SK-N-SH (cell line): ENCODE measurements around the gene ELP4. TPM values are rescaled to one million over a fixed set of nuclear protein-coding genes. Genes with fewer than 3 reads are reported as not detected.

Experiments
- CTCF ChIA-PET: fragments of 300-600, 350-600 bp; formaldehyde crosslinking; extraction: SDS; loops from one replicate; lab custom pipeline; 2021; lab: Yijun Ruan, JAX
- POLR2A ChIA-PET: fragments of 350-600 bp; sonication (Branson Sonifier 250); formaldehyde crosslinking; extraction: SDS; loops from one replicate; lab custom pipeline; 2020; ENCODE audit warnings: antibody characterized with exemption, inconsistent platforms; lab: Yijun Ruan, JAX
- DNase-seq: peaks from one replicate; pipeline ENCODE4 v3.0.0; 2012
- H2AFZ ChIP-seq: fragments of 200-600 bp; sonication (generic); 2 replicates; pipeline ENCODE4 v1.8.1; 2016; ENCODE audit warnings: antibody characterized with exemption, mild to moderate bottlenecking, low read depth
- H3F3A ChIP-seq: fragments of 200-600 bp; sonication (generic); replicated peaks from 2 replicates; pipeline ENCODE3; 2016; ENCODE audit warnings: antibody characterized with exemption, mild to moderate bottlenecking; ENCODE audit not compliant: insufficient read depth
- H3K27ac ChIP-seq, 2 experiments: fragments of 200-500 bp in 1 of 2; fragments of 200-600 bp in 1 of 2; sonication (Bioruptor generic) in 1 of 2; sonication (generic), shearing (Covaris generic) in 1 of 2; 2 replicates each; pipeline versions ENCODE4 v1.5.1 to v1.6.1; 2014 to 2016; ENCODE audit warnings: low read depth in 2 of 2, inconsistent platforms in 1 of 2, low read length in 1 of 2, mild to moderate bottlenecking in 1 of 2, mixed read lengths in 1 of 2
- H3K27me3 ChIP-seq: fragments of 200-600 bp; sonication (generic), shearing (Covaris generic); 2 replicates; pipeline ENCODE4 v1.6.1; 2016; ENCODE audit warnings: mixed run types; ENCODE audit not compliant: insufficient read depth
- H3K36me3 ChIP-seq, 2 experiments: fragments of 200-500 bp in 1 of 2; fragments of 200-600 bp in 1 of 2; sonication (Bioruptor generic) in 1 of 2; sonication (generic) in 1 of 2; replicated peaks in 1 of 2; 2 replicates each; pipeline versions ENCODE3 to v1.5.1; 2014 to 2016; ENCODE audit warnings: low read length in 1 of 2, mild to moderate bottlenecking in 1 of 2; ENCODE audit not compliant: insufficient read depth in 2 of 2, control insufficient read depth in 1 of 2
- H3K4me1 ChIP-seq, 2 experiments: fragments of 200-500 bp in 1 of 2; fragments of 200-600 bp in 1 of 2; sonication (Bioruptor generic) in 1 of 2; sonication (generic), shearing (Covaris generic) in 1 of 2; 2 replicates each; pipeline versions ENCODE4 v1.5.1 to v1.6.1; 2014 to 2016; ENCODE audit warnings: low read depth in 1 of 2, low read length in 1 of 2, mixed run types in 1 of 2; ENCODE audit not compliant: insufficient read depth in 2 of 2, control insufficient read depth in 1 of 2
- H3K4me2 ChIP-seq: fragments of 200-600 bp; sonication (generic), shearing (Covaris generic); 2 replicates; pipeline ENCODE4 v1.6.1; 2017; ENCODE audit warnings: mixed run types
- H3K4me3 ChIP-seq, 2 experiments: fragments of 200-500 bp in 1 of 2; fragments of 200-600 bp in 1 of 2; sonication (Bioruptor generic) in 1 of 2; sonication (generic), shearing (Covaris generic) in 1 of 2; 2 replicates each; pipeline versions ENCODE4 v1.5.1 to v1.8.1; 2014 to 2016; ENCODE audit warnings: low read depth in 2 of 2, inconsistent platforms in 1 of 2, low read length in 1 of 2, mild to moderate bottlenecking in 1 of 2, mixed read lengths in 1 of 2, moderate library complexity in 1 of 2
- H3K79me2 ChIP-seq: fragments of 200-600 bp; sonication (generic); 2 replicates; pipeline ENCODE4 v1.8.1; 2017; ENCODE audit warnings: mild to moderate bottlenecking; ENCODE audit not compliant: insufficient read depth
- H3K9ac ChIP-seq: fragments of 200-600 bp; sonication (generic); 2 replicates; pipeline ENCODE4 v1.6.1; 2017; ENCODE audit warnings: mixed run types
- H3K9me2 ChIP-seq: fragments of 200-600 bp; sonication (generic); 2 replicates; pipeline ENCODE4 v1.6.1; 2017; ENCODE audit warnings: mixed run types
- H3K9me3 ChIP-seq: fragments of 200-600 bp; sonication (generic); 2 replicates; pipeline ENCODE4 v1.6.1; 2017; ENCODE audit warnings: mixed run types, mild to moderate bottlenecking, moderate library complexity
- H4K20me1 ChIP-seq: fragments of 200-600 bp; sonication (generic); 2 replicates; pipeline ENCODE4 v1.6.1; 2017; ENCODE audit warnings: mild to moderate bottlenecking, mixed run types; ENCODE audit not compliant: insufficient read depth
- CTCF ChIP-seq: fragments of 200-600 bp; sonication (generic); IDR thresholded peaks from 2 replicates; pipeline ENCODE4 v1.6.1; 2017; ENCODE audit warnings: antibody characterized with exemption, mild to moderate bottlenecking, moderate library complexity
- EZH2phosphoT487 ChIP-seq: fragments of 200-600 bp; sonication (generic); IDR thresholded peaks from 2 replicates; pipeline ENCODE4 v1.6.1; 2017; ENCODE audit warnings: low read depth, mixed run types, mild to moderate bottlenecking, antibody characterized with exemption, moderate library complexity, borderline replicate concordance
- FOXJ3 ChIP-seq: sonication (generic); formaldehyde crosslinking; IDR thresholded peaks from 2 replicates; pipeline ENCODE4 v1.5.1; 2020; ENCODE audit warnings: mild to moderate bottlenecking, missing genetic modification reagents
- MEF2A ChIP-seq: IDR thresholded peaks from 2 replicates; pipeline ENCODE4 v1.4.0; 2012; ENCODE audit warnings: low read depth, borderline replicate concordance
- NFIC ChIP-seq: IDR thresholded peaks from 2 replicates; pipeline ENCODE4 v1.4.0; 2012; ENCODE audit warnings: borderline replicate concordance
- POLR2AphosphoS5 ChIP-seq: IDR thresholded peaks from 2 replicates; pipeline ENCODE4 v1.6.1; 2012; ENCODE audit warnings: low read depth, low read length
- RCOR1 ChIP-seq: fragments of 150-350 bp; IDR thresholded peaks from 2 replicates; pipeline ENCODE4 v1.6.1; 2017; ENCODE audit warnings: antibody characterized with exemption, low read length
- REST ChIP-seq: IDR thresholded peaks from 2 replicates; pipeline ENCODE4 v1.6.1; 2012; ENCODE audit warnings: mild to moderate bottlenecking, low read depth, low read length, moderate library complexity
- SIN3A ChIP-seq: IDR thresholded peaks from 2 replicates; pipeline ENCODE4 v1.6.1; 2012; ENCODE audit warnings: low read depth, mild to moderate bottlenecking, low read length, moderate library complexity, borderline replicate concordance
- TCF12 ChIP-seq: IDR thresholded peaks from 2 replicates; pipeline ENCODE4 v1.4.0; 2012
- ZBTB33 ChIP-seq: IDR thresholded peaks from 2 replicates; pipeline ENCODE4 v1.4.0; 2012; ENCODE audit warnings: low read depth, borderline replicate concordance
- WGBS: methylation state at CpG from one replicate; pipeline ENCODE4 v1.1.6; 2017; ENCODE audit warnings: low lambda C conversion rate; 5-methylcytosine and 5-hydroxymethylcytosine counted together
- polyA plus RNA-seq, 3 experiments: library from polyadenylated mRNA; depleted of rRNA; stranded (reverse); fragments of >200 nt; gene quantifications; 2 replicates each; pipeline ENCODE4 v1.2.3, GENCODE V29; 2012
- TF ChIP-seq, protein P1 (sequence below): fragments of 150-350 bp; IDR thresholded peaks from 2 replicates; pipeline ENCODE4 v1.6.1; 2016; ENCODE audit warnings: mild to moderate bottlenecking, low read depth, low read length
- TF ChIP-seq, protein P2 (sequence below): IDR thresholded peaks from 2 replicates; pipeline ENCODE4; 2012

The ELP4 gene
- polyA plus RNA-seq, 1 of the 3 experiments (the other 2 are of a cell fraction) = 7.0 TPM

DNA sequence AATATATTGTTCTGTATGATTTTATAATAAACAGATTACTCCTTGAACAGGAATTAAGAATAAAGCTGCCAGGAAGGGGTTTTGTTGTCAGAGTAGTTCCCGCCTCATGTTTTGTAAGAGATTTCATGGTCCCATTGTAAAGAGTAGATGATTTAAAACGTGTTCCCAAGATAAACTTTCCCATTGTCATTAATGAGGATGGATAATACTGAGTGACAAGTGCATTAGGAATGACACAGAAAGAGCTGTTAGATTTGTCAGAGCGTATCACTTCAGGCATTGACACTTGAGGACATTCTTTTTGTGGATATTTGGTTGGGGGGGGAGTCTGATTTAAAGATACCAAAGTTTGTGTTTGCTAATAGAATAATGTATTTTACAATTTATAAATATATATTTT, 154.6 kb downstream of the ELP4 start:
- no peaks in the 10 kb centered on the region for H3K79me2 ChIP-seq
- no peaks in the 10 kb centered on the region for H3K9me2 ChIP-seq
- POLR2A ChIA-PET = no interaction called here
- H4K20me1 ChIP-seq = no peaks in the 10 kb centered on the region
- H3K27ac ChIP-seq = no peak overlapping the region
- TF ChIP-seq EZH2phosphoT487 = no peak
- no peaks in the 10 kb centered on the region for H3F3A ChIP-seq
- H3K27me3 ChIP-seq = no peaks in the 10 kb centered on the region
- H3K4me3 ChIP-seq = no peak overlapping the region
- peaks cover 0 to 5% of the 10 kb centered on the region in 2 experiments for H3K36me3 ChIP-seq
- no peak overlapping the region for H2AFZ ChIP-seq
- H3K4me1 ChIP-seq = no peaks in the 10 kb centered on the region; a peak in 1 of 4 replicates
- H3K9ac ChIP-seq = no peak overlapping the region
- CTCF ChIA-PET = interaction anchor here (4.7 kb wide), 1 partner anchor 22 kb away, joined by 21 read pairs; no protein-coding TSS in a partner anchor
- H3K9me3 ChIP-seq = no peaks in the 10 kb centered on the region
- DNase-seq = no peak
- 73% methylated on average over 3 of the region's 3 CpGs for WGBS
- H3K4me2 ChIP-seq = no peak overlapping the region

DNA sequence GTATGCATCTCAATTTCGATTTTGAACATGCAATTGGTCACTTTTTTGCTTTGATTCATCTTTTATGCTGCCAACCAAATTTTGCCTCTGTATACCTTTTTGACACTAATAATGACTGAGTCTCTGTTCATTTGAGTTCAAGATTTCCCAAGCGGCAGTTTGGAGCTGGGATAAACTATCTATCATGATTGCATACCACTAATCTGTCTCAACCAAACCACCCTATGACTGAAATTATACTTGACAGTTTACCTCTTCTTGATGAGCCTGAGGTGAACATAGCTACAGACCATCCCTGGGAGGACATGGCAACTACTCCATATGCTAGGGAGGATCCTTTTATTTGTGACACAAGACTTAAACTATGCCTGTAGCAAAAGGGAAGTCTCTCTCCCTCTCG, 155.4 kb downstream of the ELP4 start:
- H3K27ac ChIP-seq = no peak overlapping the region
- no peaks in the 10 kb centered on the region for H3K9me3 ChIP-seq
- H3K79me2 ChIP-seq = no peaks in the 10 kb centered on the region
- DNase-seq = no peak
- no peak for TF ChIP-seq MEF2A
- TF ChIP-seq REST = no peak
- TF ChIP-seq FOXJ3 (CRISPR knock-in tag) = no peak
- TF ChIP-seq SIN3A = no peak
- no peak for TF ChIP-seq RCOR1
- no peak for TF ChIP-seq POLR2AphosphoS5
- TF ChIP-seq, protein P1, sequence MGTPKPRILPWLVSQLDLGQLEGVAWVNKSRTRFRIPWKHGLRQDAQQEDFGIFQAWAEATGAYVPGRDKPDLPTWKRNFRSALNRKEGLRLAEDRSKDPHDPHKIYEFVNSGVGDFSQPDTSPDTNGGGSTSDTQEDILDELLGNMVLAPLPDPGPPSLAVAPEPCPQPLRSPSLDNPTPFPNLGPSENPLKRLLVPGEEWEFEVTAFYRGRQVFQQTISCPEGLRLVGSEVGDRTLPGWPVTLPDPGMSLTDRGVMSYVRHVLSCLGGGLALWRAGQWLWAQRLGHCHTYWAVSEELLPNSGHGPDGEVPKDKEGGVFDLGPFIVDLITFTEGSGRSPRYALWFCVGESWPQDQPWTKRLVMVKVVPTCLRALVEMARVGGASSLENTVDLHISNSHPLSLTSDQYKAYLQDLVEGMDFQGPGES = no peak
- TF ChIP-seq NFIC = no peak
- no peak for TF ChIP-seq CTCF
- TF ChIP-seq TCF12 = no peak
- TF ChIP-seq ZBTB33 = no peak
- TF ChIP-seq, protein P2, sequence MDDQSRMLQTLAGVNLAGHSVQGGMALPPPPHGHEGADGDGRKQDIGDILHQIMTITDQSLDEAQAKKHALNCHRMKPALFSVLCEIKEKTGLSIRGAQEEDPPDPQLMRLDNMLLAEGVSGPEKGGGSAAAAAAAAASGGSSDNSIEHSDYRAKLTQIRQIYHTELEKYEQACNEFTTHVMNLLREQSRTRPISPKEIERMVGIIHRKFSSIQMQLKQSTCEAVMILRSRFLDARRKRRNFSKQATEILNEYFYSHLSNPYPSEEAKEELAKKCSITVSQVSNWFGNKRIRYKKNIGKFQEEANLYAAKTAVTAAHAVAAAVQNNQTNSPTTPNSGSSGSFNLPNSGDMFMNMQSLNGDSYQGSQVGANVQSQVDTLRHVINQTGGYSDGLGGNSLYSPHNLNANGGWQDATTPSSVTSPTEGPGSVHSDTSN = no peak
- no peaks in the 10 kb centered on the region for H3K27me3 ChIP-seq
- H3K4me2 ChIP-seq = no peak overlapping the region
- CTCF ChIA-PET = interaction anchor here (1.0 to 4.7 kb wide), 2 partner anchors 23 to 134 kb away, joined by 3 to 21 read pairs; no protein-coding TSS in a partner anchor
- H3K9ac ChIP-seq = no peak overlapping the region
- H4K20me1 ChIP-seq = no peaks in the 10 kb centered on the region
- H3K4me3 ChIP-seq = no peak overlapping the region
- H3F3A ChIP-seq = no peaks in the 10 kb centered on the region
- WGBS = 87% methylated on average over 3 of the region's 3 CpGs
- H3K36me3 ChIP-seq = peaks cover 0 to 5% of the 10 kb centered on the region in 2 experiments
- H2AFZ ChIP-seq = no peak overlapping the region
- H3K9me2 ChIP-seq = no peaks in the 10 kb centered on the region
- POLR2A ChIA-PET = no interaction called here
- no peaks in the 10 kb centered on the region; a peak in 1 of 4 replicates for H3K4me1 ChIP-seq
